COLO829 (cell line): Measurements from ENCODE around the gene DCDC2.
"Not testable (repeated sequence)": the region's sequence is repeated elsewhere in the genome, so short reads cannot be mapped to it uniquely, and the experiment has no call there.

ENCODE experiments used
- DNase-seq: peaks from one replicate; pipeline ENCODE4 v3.0.0; 2012; ENCODE audit warnings: low spot score

Gene DCDC2

DNA sequence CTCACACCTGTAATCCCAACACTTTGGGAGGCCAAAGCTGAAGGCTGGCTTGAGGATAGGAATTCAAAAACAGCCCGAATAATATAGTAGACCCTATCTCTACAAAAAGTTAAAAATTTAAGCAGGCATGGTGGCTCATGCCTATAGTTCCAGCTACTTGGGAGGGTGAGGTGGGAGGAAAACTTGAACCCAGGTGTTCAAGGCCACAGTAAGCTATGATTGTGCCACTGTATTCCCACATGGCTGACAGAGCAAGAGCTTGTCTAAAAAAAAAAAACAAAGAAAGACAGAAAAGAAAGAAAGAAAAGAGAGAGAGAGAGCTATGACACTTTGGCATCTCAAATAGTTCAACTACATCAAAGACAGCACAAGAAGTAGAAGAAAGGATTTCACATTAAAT lies 33.2 kb downstream of the DCDC2 start:
- no peak for DNase-seq

- DNase-seq: no peak
These were observed 34.1 kb downstream of the DCDC2 start for GRCh38 chr6:24323632-24324337.

DNA sequence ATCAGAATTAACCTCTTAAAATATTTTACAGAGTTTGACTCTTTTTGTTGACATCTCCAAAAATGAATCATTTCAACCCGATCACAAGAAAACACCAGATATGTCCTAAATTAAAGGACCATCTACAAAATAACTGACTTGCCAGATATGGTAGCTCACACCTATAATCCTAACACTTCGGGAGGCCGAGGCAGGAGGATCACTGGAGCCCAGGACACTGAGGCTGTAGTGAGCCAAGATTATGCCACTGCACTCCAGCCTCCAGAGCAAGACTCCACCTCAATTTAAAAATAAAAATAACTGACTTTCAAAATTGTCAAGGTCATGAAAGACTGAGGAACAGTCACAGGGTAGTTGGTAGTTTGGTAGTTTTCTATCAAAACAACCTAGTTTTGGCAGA lies 34.9 kb downstream of the DCDC2 start:
- DNase-seq: no peak

DNA sequence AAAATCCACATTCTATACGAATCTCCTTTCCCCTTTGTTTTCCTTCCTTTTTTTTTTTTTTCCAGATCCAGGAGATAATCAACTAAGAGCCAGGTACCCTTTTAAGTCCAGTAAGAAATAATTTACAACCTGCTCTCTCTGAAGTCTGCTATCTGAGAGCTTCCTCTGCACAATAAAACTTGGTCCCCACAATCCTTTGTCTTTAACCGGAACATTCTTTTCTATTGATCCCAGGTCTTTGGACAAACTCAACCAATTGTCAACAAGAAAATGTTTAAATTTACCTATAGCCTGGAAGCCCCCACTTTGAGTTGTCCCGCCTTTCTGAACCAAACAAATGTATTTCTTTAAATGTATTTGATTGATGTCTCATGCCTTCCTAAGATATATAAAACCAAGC lies 35.4 kb downstream of the DCDC2 start:
- DNase-seq: not testable (repeated sequence)

DNA sequence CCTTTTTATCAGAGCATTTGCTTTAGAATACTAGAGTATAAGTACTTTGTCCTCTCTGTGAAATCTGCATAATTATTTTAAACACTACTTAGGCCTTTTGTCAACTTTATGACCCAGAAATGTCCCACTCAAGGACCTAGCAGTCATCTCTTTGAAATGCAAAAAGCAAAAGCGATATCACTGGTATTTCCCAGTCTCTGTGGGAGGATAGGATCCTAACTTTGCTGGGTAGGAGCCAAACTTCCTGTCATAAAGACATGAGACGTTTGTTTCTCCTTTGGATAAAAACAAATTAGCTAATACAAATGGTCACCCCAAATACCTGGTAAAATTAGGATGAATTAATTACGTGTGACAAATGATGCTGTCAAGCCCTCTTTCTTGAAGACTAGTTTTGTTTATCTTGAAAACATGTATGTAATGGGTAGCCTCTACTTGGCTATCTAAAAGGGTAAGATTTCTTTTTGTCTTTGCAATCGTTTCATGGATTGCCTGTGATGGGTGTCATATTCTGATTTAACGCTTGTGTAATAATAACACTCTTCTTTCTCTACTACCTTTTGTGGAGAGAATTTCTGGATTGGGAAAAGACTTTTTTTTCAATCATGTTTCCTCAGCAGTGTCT lies 36.2 kb downstream of the DCDC2 start:
- DNase-seq: no peak

GRCh38 chr6:24313251-24314141 lies 44.4 kb downstream of the DCDC2 start:
- peak; percentile 12 for DNase-seq

DNA sequence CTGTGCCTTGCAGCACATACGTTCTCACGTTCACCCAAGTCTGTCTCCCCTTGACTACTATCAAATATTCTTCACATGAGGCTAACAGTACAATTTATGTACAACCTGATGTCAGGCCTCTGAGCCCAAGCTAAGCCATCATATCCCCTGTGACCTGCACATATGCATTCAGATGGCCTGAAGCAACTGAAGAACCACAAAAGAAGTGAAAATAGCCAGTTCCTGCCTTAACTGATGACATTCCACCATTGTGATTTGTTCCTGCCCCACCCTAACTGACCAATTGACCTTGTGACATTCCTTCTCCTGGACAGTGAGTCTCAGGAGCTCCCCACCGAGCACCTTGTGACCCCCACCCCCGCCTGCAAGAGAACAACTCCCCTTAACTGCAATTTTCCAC lies 46.1 kb downstream of the DCDC2 start:
- DNase-seq: not testable (repeated sequence)

- no peak for DNase-seq
These were observed 50.0 kb downstream of the DCDC2 start for GRCh38 chr6:24307881-24308280.

GRCh38 chr6:24306936-24307335 lies 50.9 kb downstream of the DCDC2 start:
- DNase-seq: no peak

DNA sequence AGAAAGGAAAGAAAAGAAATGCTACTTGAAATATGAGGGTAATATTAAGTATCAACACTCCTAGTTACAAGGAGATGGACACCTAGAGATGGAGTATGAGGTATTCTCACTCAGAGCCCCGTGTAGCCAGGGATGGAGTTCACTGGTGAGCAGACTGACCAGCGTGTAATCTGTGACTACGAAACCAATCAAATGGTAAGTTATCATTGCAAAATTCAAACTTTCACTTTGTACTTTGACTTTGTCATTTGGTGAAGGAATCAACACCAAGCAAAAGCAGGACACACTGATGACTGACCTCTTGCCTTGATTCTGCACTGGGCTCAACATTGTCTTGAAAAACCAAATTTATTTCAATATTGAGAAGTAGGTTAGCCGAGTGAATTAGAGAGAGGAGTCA lies 51.8 kb downstream of the DCDC2 start:
- DNase-seq: no peak

DNA sequence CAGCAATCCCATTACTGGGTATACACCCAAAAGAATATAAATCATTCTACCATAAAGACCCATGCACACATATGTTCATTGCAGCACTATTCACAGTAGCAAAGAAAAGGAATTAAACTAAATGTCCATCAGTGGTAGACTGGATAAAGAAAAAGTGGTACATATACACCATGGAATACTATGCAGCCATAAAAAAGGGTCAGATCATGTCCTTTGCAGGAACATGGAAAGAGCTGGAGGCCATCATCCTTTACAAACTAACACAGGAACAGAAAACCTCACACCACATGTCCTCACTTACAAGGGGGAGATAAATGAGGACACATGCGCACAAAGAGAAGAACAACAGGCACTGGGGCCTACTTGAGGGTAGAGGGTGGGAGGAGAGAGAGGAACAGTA lies 60.9 kb downstream of the DCDC2 start:
- no peak for DNase-seq

- not testable (repeated sequence) for DNase-seq
These were observed 64.0 kb downstream of the DCDC2 start for GRCh38 chr6:24293852-24294251.

GRCh38 chr6:24287239-24287638 lies 70.6 kb downstream of the DCDC2 start:
- DNase-seq: no peak

DNA sequence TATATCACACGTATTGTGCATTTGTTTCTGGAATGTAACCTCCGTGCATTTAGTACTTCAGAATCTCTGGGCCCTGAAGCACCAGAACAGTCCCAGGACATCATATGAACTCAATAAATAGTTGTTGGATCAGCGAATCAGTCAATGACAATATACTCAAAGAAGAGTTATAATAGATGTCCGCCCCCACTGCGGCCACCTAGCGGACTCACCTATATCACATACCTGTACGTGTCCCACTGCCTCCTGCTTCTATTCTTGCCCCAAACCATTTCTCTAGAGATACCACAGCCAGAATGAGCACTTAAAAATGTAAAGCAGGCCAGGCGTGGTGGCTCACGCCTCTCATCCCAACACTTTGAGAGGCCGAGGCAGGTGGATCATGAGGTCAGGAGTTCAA lies 73.9 kb downstream of the DCDC2 start:
- no peak for DNase-seq

DNA sequence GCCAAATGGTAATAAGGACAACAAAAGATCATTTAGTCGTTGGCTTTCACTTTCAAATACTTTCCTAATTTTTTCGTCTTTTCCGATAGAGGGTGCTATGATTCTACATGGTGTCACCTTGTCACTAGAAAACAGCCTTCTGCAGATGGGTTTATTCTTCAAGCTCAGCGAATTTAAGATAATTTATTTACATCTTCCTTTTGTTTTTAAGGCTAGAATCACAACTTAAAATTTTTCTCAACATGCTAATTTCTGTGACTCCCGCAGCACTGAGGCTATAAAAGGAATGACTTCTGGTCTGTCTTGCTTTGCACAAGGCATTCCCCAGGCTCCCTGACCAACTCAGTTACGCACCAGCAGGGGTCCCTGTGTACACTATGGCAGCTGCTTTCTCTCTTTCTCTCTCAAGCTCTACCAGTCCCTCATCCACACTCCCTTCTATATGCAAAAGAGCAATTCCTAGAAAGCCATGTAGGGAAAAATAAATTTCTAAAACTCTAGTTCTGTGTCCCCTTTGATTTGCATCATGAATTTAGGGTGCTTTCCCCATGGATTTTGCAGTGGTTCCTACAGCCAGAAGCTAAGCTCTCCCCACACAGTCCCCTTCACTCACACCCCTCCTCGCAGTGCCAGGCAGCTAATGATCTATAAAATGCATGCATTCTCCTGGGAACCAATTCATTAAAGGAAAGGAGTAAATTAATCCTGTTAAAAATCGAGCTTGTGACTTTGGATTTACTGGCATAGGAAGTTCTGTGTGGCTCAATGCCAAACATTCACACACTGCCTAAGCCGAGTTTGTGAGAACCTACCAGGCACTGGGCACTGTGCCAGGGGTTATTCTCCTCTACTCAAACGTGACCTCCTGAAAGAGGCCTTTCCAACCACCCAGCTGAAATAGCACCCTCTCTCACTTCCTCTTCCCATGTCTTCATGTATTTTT lies 74.5 kb downstream of the DCDC2 start:
- peak; percentile 96 for DNase-seq

- peak; percentile 35 for DNase-seq
These were observed 83.3 kb downstream of the DCDC2 start for GRCh38 chr6:24274441-24275083.

GRCh38 chr6:24273096-24273870 lies 84.6 kb downstream of the DCDC2 start:
- DNase-seq: no peak

DNA sequence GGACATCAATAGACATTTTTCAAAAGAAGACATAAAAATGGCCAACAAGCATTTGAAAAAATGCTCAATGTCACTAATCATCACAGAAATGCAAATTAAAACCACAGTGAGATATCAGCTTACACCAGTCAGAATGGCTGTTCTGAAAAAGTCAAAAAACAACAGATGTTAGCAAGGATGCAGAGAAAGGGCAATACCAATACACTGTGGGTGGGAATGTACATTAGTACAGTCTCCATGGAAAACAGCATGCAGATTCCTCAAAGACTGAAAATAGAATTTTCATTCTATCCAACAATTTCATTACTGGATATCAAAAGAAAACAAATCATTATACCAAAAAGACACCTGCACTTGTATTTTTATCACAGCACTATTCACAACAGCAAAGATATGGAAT lies 85.3 kb downstream of the DCDC2 start:
- DNase-seq: no peak

DNA sequence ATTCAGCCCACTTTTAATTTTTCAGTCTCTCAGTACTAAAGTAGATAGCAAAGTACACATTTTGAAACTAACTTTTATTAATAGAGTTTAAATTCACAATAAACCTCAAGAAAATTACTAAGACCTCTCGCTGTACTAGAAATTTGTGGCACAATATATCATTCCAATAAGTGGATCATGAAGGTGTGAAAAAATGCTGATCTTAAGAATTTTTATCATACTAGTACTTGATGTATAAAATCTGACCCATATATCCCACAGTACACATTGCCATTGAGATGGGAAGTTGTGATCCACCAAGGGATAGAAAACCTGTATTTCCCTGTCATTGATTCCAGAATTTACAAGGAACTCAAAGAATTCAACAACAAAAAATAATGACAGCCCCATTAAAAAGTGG lies 85.7 kb downstream of the DCDC2 start:
- DNase-seq: no peak

- no peak for DNase-seq
These were observed 87.8 kb downstream of the DCDC2 start for GRCh38 chr6:24270011-24270410.

DNA sequence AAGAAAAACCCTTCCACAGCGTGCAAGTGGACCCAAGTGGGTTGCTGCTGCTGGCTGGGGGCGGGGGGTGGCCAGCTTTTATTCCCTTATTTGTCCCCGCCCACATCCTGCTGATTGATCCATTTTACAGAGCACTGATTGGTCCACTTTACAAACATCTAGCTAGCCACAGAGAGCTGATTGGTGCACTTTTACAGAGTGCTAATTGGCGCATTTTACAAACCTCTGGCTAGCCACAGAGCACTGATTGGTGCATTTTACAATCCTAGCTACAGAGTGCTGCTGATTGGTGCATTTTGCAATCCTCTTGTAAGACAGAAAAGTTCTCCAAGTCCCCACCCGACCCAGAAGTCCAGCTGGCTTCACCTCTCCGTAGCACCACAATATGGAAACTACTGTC lies 99.6 kb downstream of the DCDC2 start:
- not testable (repeated sequence) for DNase-seq
